OCI-LY7 (cell line): ENCODE results near the gene DPH7. TPM values are rescaled to one million over a fixed set of nuclear protein-coding genes. Genes with fewer than 3 reads are reported as not detected.
"Not testable (repeated sequence)": the region's sequence is repeated elsewhere in the genome, so short reads cannot be mapped to it uniquely, and the experiment has no call there.

ENCODE experiments used
- BruUV-seq: library from RNA; stranded (reverse); fragments of 400-500 nt; replicated peaks from 2 replicates; lab custom pipeline; 2021; lab: Mats Ljungman, UMichigan
- CTCF ChIA-PET: fragments of 300-600 bp; sonication (Branson Sonifier 250); formaldehyde crosslinking; loops from one replicate; lab custom pipeline; 2022; ENCODE audit warnings: antibody characterized with exemption; ENCODE audit not compliant: unreplicated experiment; lab: Charles Lee
- POLR2A ChIA-PET: fragments of 300-600 bp; sonication (Branson Sonifier 250); formaldehyde crosslinking; loops from one replicate; lab custom pipeline; 2022; ENCODE audit warnings: antibody characterized with exemption; lab: Charles Lee
- DNase-seq: peaks from one replicate; pipeline ENCODE4 v3.0.0-alpha.2; 2015; ENCODE audit warnings: low spot score
- H2AFZ ChIP-seq: fragments of 200-600 bp; sonication (generic), shearing (Covaris generic); 2 replicates; pipeline ENCODE4 v1.6.1; 2014; ENCODE audit warnings: mild to moderate bottlenecking, antibody characterized with exemption, low read length, moderate library complexity
- H3K27ac ChIP-seq: fragments of 200-600 bp; sonication (generic); 2 replicates; pipeline ENCODE4 v1.5.1; 2014; ENCODE audit warnings: mixed run types, low read depth, mild to moderate bottlenecking, moderate library complexity, low read length, inconsistent platforms; ENCODE audit not compliant: poor library complexity, severe bottlenecking
- H3K36me3 ChIP-seq: fragments of 200-600 bp; sonication (generic); 2 replicates; pipeline ENCODE4 v1.6.1; 2014; ENCODE audit warnings: mild to moderate bottlenecking, antibody characterized with exemption, low read length, moderate library complexity, mixed read lengths; ENCODE audit not compliant: insufficient read depth
- H3K4me1 ChIP-seq: fragments of 200-600 bp; sonication (generic); 2 replicates; pipeline ENCODE4 v1.5.1; 2014; ENCODE audit warnings: mild to moderate bottlenecking, low read length; ENCODE audit not compliant: insufficient read depth, poor library complexity, severe bottlenecking
- H3K4me2 ChIP-seq: fragments of 200-600 bp; sonication (generic); 2 replicates; pipeline ENCODE4 v1.6.1; 2014; ENCODE audit warnings: mild to moderate bottlenecking, low read length
- H3K4me3 ChIP-seq: fragments of 200-600 bp; sonication (generic); 2 replicates; pipeline ENCODE4 v1.5.1; 2014; ENCODE audit warnings: mild to moderate bottlenecking, low read depth, low read length; ENCODE audit not compliant: poor library complexity, severe bottlenecking
- H3K79me2 ChIP-seq: fragments of 200-600 bp; sonication (generic); 2 replicates; pipeline ENCODE4 v1.6.1; 2016; ENCODE audit warnings: low read depth, mild to moderate bottlenecking, low read length, moderate library complexity, mixed read lengths; ENCODE audit not compliant: insufficient read depth
- H3K9me2 ChIP-seq: fragments of 200-600 bp; sonication (generic); 2 replicates; pipeline ENCODE4 v1.6.1; 2016; ENCODE audit warnings: mild to moderate bottlenecking, low read length, mixed read lengths; ENCODE audit not compliant: insufficient read depth
- H3K9me3 ChIP-seq: fragments of 200-600 bp; sonication (generic); 2 replicates; pipeline ENCODE4 v1.6.1; 2014; ENCODE audit warnings: mild to moderate bottlenecking, mixed run types, low read length, mixed read lengths
- H4K20me1 ChIP-seq: fragments of 200-600 bp; sonication (generic); 2 replicates; pipeline ENCODE4 v1.6.1; 2014; ENCODE audit warnings: mild to moderate bottlenecking, antibody characterized with exemption, low read length, moderate library complexity, mixed read lengths; ENCODE audit not compliant: insufficient read depth
- EZH2phosphoT487 ChIP-seq: fragments of 200-600 bp; sonication (generic); IDR thresholded peaks from 2 replicates; pipeline ENCODE4 v1.6.1; 2018; ENCODE audit warnings: low read depth, borderline replicate concordance, mild to moderate bottlenecking, mixed run types, antibody characterized with exemption, low read length, moderate library complexity, mixed read lengths
- intact Hi-C: fragments of 100-400 bp; cut with micrococcal nuclease; formaldehyde crosslinking; loops from one replicate; pipeline ENCODE4 v1.10.0; 2022; ENCODE audit not compliant: unreplicated experiment
- total RNA-seq, 2 experiments: library from RNA; depleted of rRNA in 1 of 2; stranded (reverse); fragments of >200 nt in 1 of 2; shearing (Covaris generic) in 1 of 2; gene quantifications; 2 replicates each; pipeline ENCODE4 v1.2.3, GENCODE V29; 2014 to 2022
- TF ChIP-seq, protein P1 (sequence below): fragments of 200-600 bp; sonication (generic); conservative IDR thresholded peaks from 2 replicates; pipeline ENCODE4 v1.5.1; 2014; ENCODE audit warnings: mild to moderate bottlenecking, antibody characterized with exemption, low read length, moderate library complexity, mixed read lengths

Gene DPH7
- total RNA-seq, 2 experiments from 2014 or later: 72.9 to 95.6 TPM

GRCh38 chr9:137552022-137552768 is 26.5 kb downstream of the DPH7 start:
- Histone ChIP-seq H3K9me3 (no peaks in the 10 kb centered on the region), H3K27ac (peak overlapping the region; percentile 52), H3K9me2 (no peaks in the 10 kb centered on the region), H3K4me1 (peaks cover 16% of the 10 kb centered on the region), H3K79me2 (peaks cover 6% of the 10 kb centered on the region; the same call in 1 of the 2 replicates), H2AFZ (0 out of 2 replicates have a peak overlapping the region, but pooled peaks have one; percentile 13), H3K4me3 (peak overlapping the region; percentile 78), H3K36me3 (peaks cover 44% of the 10 kb centered on the region), H4K20me1 (no peaks in the 10 kb centered on the region), H3K4me2 (peak overlapping the region; percentile 84)
- POLR2A ChIA-PET: interaction anchor here (0.5 to 0.7 kb wide), 4 partner anchors 70 to 1927 kb away, joined by 3 to 6 read pairs (median 3); no protein-coding TSS in a partner anchor
- intact Hi-C loops: no loop called here
- CTCF ChIA-PET: interaction anchor here (0.7 kb wide), 1 partner anchor 42 kb away, joined by 3 read pairs; no protein-coding TSS in a partner anchor
- TSS peak; percentile 100 for BruUV-seq
- peak; percentile 32 for DNase-seq
- TF ChIP-seq, protein P1, sequence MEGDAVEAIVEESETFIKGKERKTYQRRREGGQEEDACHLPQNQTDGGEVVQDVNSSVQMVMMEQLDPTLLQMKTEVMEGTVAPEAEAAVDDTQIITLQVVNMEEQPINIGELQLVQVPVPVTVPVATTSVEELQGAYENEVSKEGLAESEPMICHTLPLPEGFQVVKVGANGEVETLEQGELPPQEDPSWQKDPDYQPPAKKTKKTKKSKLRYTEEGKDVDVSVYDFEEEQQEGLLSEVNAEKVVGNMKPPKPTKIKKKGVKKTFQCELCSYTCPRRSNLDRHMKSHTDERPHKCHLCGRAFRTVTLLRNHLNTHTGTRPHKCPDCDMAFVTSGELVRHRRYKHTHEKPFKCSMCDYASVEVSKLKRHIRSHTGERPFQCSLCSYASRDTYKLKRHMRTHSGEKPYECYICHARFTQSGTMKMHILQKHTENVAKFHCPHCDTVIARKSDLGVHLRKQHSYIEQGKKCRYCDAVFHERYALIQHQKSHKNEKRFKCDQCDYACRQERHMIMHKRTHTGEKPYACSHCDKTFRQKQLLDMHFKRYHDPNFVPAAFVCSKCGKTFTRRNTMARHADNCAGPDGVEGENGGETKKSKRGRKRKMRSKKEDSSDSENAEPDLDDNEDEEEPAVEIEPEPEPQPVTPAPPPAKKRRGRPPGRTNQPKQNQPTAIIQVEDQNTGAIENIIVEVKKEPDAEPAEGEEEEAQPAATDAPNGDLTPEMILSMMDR: no peak
- TF ChIP-seq EZH2phosphoT487: no peak

DNA sequence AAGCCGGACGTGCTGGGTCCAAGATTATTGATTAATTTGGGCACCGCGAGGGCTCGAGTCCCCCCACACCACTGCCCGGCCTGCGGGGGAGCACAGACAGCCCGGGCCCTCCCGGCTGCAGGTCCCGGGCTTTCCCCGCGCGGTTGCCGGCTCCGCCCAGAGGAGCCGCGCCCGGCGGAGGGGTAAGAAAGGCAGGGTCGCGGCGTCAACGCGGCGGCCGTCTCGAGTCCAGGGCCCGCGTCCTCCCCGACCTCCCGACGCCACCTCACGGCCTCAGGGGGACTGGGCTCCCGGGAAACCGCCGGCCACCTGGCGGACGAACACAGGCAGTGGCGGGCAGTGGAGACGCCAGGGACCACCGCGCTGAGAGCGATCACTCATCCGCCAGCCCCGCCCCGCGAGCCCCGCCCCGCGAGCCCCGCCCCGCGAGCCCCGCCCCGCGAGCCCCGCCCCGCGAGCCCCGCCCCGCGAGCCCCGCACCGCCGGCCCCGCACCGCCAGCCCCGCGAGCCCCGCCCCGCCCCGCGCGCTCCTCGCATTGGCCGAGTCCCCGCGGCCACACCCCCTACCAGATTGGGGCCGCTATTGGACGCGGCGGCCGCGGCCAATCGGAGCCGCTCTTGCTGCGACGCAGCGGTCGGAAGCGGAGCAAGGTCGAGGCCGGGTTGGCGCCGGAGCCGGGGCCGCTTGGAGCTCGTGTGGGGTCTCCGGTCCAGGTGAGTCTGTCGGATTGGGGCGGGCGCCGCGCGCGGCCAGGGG is 27.3 kb downstream of the DPH7 start, which contains the start of gene MRPL41:
TSS of gene MRPL41 (plus strand) at position 616 of the 758 bp plus-strand sequence. CDS start 203 bp downstream, outside the sequence.
- Histone ChIP-seq H3K79me2 (peaks cover 6% of the 10 kb centered on the region; the same call in 1 of the 2 replicates), H3K4me3 (peak within 1 kb of the TSS; percentile 86), H3K9me3 (no peaks in the 10 kb centered on the region), H4K20me1 (no peaks in the 10 kb centered on the region), H3K36me3 (peaks cover 36% of the 10 kb centered on the region), H3K27ac (peak within 1 kb of the TSS; percentile 52), H2AFZ (peak within 1 kb of the TSS; percentile 72; the same call in 1 of the 2 replicates), H3K9me2 (no peaks in the 10 kb centered on the region), H3K4me1 (peaks cover 16% of the 10 kb centered on the region), H3K4me2 (peak within 1 kb of the TSS; percentile 92)
- BruUV-seq: no TSS peak
- intact Hi-C loops: loop anchor here (2.0 kb wide), 1 partner anchor 53 kb away; the partner anchor contains the start of gene ARRDC1
- POLR2A ChIA-PET: interaction anchor here (0.5 to 0.7 kb wide), 5 partner anchors 9 to 1927 kb away, joined by 3 to 6 read pairs (median 3); no protein-coding TSS in a partner anchor
- CTCF ChIA-PET: interaction anchor here (0.7 kb wide), 1 partner anchor 42 kb away, joined by 3 read pairs; no protein-coding TSS in a partner anchor
- no peak for TF ChIP-seq EZH2phosphoT487
- TF ChIP-seq, protein P1: peak; percentile 40; the same call in 1 of the 2 replicates
- peak; percentile 93 for DNase-seq

- intact Hi-C loops: loop anchor here (2.0 kb wide), 1 partner anchor 54 kb away; the partner anchor contains the start of gene ARRDC1
- H2AFZ ChIP-seq: peak overlapping the region; percentile 72; the same call in 1 of the 2 replicates
- peak overlapping the region; percentile 32 for H3K27ac ChIP-seq
These were observed 27.8 kb downstream of the DPH7 start for GRCh38 chr9:137550958-137551263.

More at GRCh38 chr9:137550958-137551263, 27.8 kb downstream of the DPH7 start:
- BruUV-seq, H3K9me2 ChIP-seq, DNase-seq, H3K79me2 ChIP-seq, H4K20me1 ChIP-seq, CTCF ChIA-PET, H3K9me3 ChIP-seq: not testable (repeated sequence)
- Histone ChIP-seq H3K4me2 (peak overlapping the region; percentile 92), H3K36me3 (peaks cover 31% of the 10 kb centered on the region), H3K4me1 (peaks cover 16% of the 10 kb centered on the region), H3K4me3 (peak overlapping the region; percentile 86)
- POLR2A ChIA-PET: interaction anchor here (0.6 kb wide), 1 partner anchor 9 kb away, joined by 3 read pairs; no protein-coding TSS in a partner anchor
